ENCODE results near the gene TBATA. TPM values are rescaled to one million over a fixed set of nuclear protein-coding genes. Genes with fewer than 3 reads are reported as not detected.

TBATA gene
- not detected for total RNA-seq (ENCODE audit: unreplicated experiment)
- long read RNA-seq, result 0 reads

GRCh38 chr10:70785190-70785589, at the start of gene TBATA:
TBATA (minus strand) TSS chr10:70785377; CDS start chr10:70783379, 1,998 bp downstream.
- Mint-ChIP-seq H3K4me3 (ENCODE audit: unreplicated experiment) (no peak within 1 kb of the TSS), H3K9me3 (ENCODE audit: unreplicated experiment) (no peaks in the 10 kb centered on the region), H3K36me3 (ENCODE audit: low read depth, unreplicated experiment) (peaks cover 7% of the 10 kb centered on the region), H3K27ac (ENCODE audit: unreplicated experiment) (no peak within 1 kb of the TSS), H3K27me3 (ENCODE audit: unreplicated experiment) (peaks cover 6% of the 10 kb centered on the region), H3K4me1 (ENCODE audit: unreplicated experiment) (peaks cover 10% of the 10 kb centered on the region)
- no peak for DNase-seq (ENCODE audit: low spot score)
- TF ChIP-seq CTCF (IDR thresholded peaks at IDR 0.05; ENCODE audit: unreplicated experiment), result no peak

- TF ChIP-seq CTCF (IDR thresholded peaks at IDR 0.05; ENCODE audit: unreplicated experiment), result no peak
- Mint-ChIP-seq H3K4me3 (ENCODE audit: unreplicated experiment) (no peak overlapping the region), H3K9me3 (ENCODE audit: unreplicated experiment) (no peaks in the 10 kb centered on the region), H3K4me1 (ENCODE audit: unreplicated experiment) (peaks cover 22% of the 10 kb centered on the region), H3K27ac (ENCODE audit: unreplicated experiment) (no peak overlapping the region), H3K27me3 (ENCODE audit: unreplicated experiment) (no peaks in the 10 kb centered on the region), H3K36me3 (ENCODE audit: low read depth, unreplicated experiment) (peaks cover 17% of the 10 kb centered on the region)
- DNase-seq (ENCODE audit: low spot score), result no peak
Measured at GRCh38 chr10:70834441-70835151, 49.4 kb upstream of the TBATA start.

GRCh38 chr10:70834021-70834420, 48.8 kb upstream of the TBATA start:
- Mint-ChIP-seq H3K36me3 (ENCODE audit: low read depth, unreplicated experiment) (peaks cover 17% of the 10 kb centered on the region), H3K4me3 (ENCODE audit: unreplicated experiment) (no peak overlapping the region), H3K27me3 (ENCODE audit: unreplicated experiment) (no peaks in the 10 kb centered on the region), H3K4me1 (ENCODE audit: unreplicated experiment) (peaks cover 25% of the 10 kb centered on the region), H3K9me3 (ENCODE audit: unreplicated experiment) (no peaks in the 10 kb centered on the region), H3K27ac (ENCODE audit: unreplicated experiment) (no peak overlapping the region)
- no peak for DNase-seq (ENCODE audit: low spot score)
- TF ChIP-seq CTCF (IDR thresholded peaks at IDR 0.05; ENCODE audit: unreplicated experiment), result no peak

- Mint-ChIP-seq H3K27me3 (ENCODE audit: unreplicated experiment) (no peaks in the 10 kb centered on the region), H3K36me3 (ENCODE audit: low read depth, unreplicated experiment) (peaks cover 17% of the 10 kb centered on the region), H3K27ac (ENCODE audit: unreplicated experiment) (no peak overlapping the region), H3K9me3 (ENCODE audit: unreplicated experiment) (no peaks in the 10 kb centered on the region), H3K4me1 (ENCODE audit: unreplicated experiment) (peaks cover 25% of the 10 kb centered on the region), H3K4me3 (ENCODE audit: unreplicated experiment) (no peak overlapping the region)
- DNase-seq (ENCODE audit: low spot score), result no peak
- no peak for TF ChIP-seq CTCF (IDR thresholded peaks at IDR 0.05; ENCODE audit: unreplicated experiment)
Measured at GRCh38 chr10:70833601-70834000, 48.4 kb upstream of the TBATA start.

- Mint-ChIP-seq H3K4me1 (ENCODE audit: unreplicated experiment) (peaks cover 25% of the 10 kb centered on the region), H3K27me3 (ENCODE audit: unreplicated experiment) (no peaks in the 10 kb centered on the region), H3K4me3 (ENCODE audit: unreplicated experiment) (no peak overlapping the region), H3K36me3 (ENCODE audit: low read depth, unreplicated experiment) (peaks cover 13% of the 10 kb centered on the region), H3K27ac (ENCODE audit: unreplicated experiment) (no peak overlapping the region), H3K9me3 (ENCODE audit: unreplicated experiment) (no peaks in the 10 kb centered on the region)
- DNase-seq (ENCODE audit: low spot score), result no peak
- TF ChIP-seq CTCF (IDR thresholded peaks at IDR 0.05; ENCODE audit: unreplicated experiment), result no peak
Measured at GRCh38 chr10:70832852-70833528, 47.8 kb upstream of the TBATA start.

Data from endothelial cell (in vitro differentiated cells).